Karpas-422 (cell line): ENCODE results near the gene TMEM198. TPM values are rescaled to one million over a fixed set of nuclear protein-coding genes. Genes with fewer than 3 reads are reported as not detected.

Experiments
- DNase-seq: peaks from one replicate; pipeline ENCODE4 v3.0.0-alpha.2; 2015
- H2AFZ ChIP-seq: fragments of 200-600 bp; sonication (generic); 2 replicates; pipeline ENCODE4 v1.6.1; 2014; ENCODE audit warnings: antibody characterized with exemption, low read length, mixed read lengths
- H3K27ac ChIP-seq: fragments of 200-600 bp; sonication (generic); 2 replicates; pipeline ENCODE4 v1.5.1; 2014; ENCODE audit warnings: mild to moderate bottlenecking, low read length, moderate library complexity
- H3K27me3 ChIP-seq: fragments of 200-600 bp; sonication (generic); 2 replicates; pipeline ENCODE4 v1.6.1; 2014; ENCODE audit warnings: low read length, mixed read lengths
- H3K36me3 ChIP-seq: fragments of 200-600 bp; sonication (generic); 2 replicates; pipeline ENCODE4 v1.6.1; 2014; ENCODE audit warnings: low read length, mixed read lengths; ENCODE audit not compliant: insufficient read depth
- H3K4me1 ChIP-seq: fragments of 200-600 bp; sonication (generic); 2 replicates; pipeline ENCODE4 v1.6.1; 2014; ENCODE audit warnings: mild to moderate bottlenecking, low read length, mixed read lengths
- H3K4me2 ChIP-seq: fragments of 200-600 bp; sonication (generic); 2 replicates; pipeline ENCODE4 v1.6.1; 2014; ENCODE audit warnings: low read length, low read depth, mild to moderate bottlenecking; ENCODE audit not compliant: poor library complexity, severe bottlenecking
- H3K4me3 ChIP-seq: fragments of 200-600 bp; sonication (generic); 2 replicates; pipeline ENCODE4 v1.5.1; 2014; ENCODE audit warnings: mild to moderate bottlenecking, antibody characterized with exemption, low read length, mixed read lengths
- H3K79me2 ChIP-seq: fragments of 200-600 bp; sonication (generic); 2 replicates; pipeline ENCODE4 v1.6.1; 2014; ENCODE audit warnings: mild to moderate bottlenecking, low read length, mixed read lengths
- H3K9ac ChIP-seq: fragments of 200-600 bp; sonication (generic); 2 replicates; pipeline ENCODE4 v1.6.0; 2014; ENCODE audit warnings: low read length
- H3K9me2 ChIP-seq: fragments of 200-600 bp; sonication (generic), shearing (Covaris generic); replicated peaks from 2 replicates; pipeline ENCODE4 v1.6.0; 2014; ENCODE audit warnings: mild to moderate bottlenecking, low read length, moderate library complexity; ENCODE audit not compliant: insufficient read depth
- H3K9me3 ChIP-seq: fragments of 300-700, 200-600 bp; sonication (generic); 2 replicates; pipeline ENCODE4 v1.6.1; 2014; ENCODE audit warnings: low read length, mixed read lengths
- H4K20me1 ChIP-seq: fragments of 200-600 bp; sonication (generic); 2 replicates; pipeline ENCODE4 v1.6.1; 2014; ENCODE audit warnings: mild to moderate bottlenecking, antibody characterized with exemption, low read length, low read depth; ENCODE audit not compliant: insufficient read depth
- total RNA-seq: library from RNA; depleted of rRNA; stranded (reverse); fragments of >200 nt; shearing (Covaris generic); gene quantifications from 2 replicates; pipeline ENCODE4 v1.2.3, GENCODE V29; 2014; ENCODE audit warnings: low replicate concordance

The TMEM198 gene
- total RNA-seq, 1 experiment from 2014 or later = 2.7 TPM

- H3K9me3 ChIP-seq = no peaks in the 10 kb centered on the region
- no peak overlapping the region for H3K27ac ChIP-seq
- no peaks in the 10 kb centered on the region for H3K27me3 ChIP-seq
These were observed 22.6 kb upstream of the TMEM198 start for GRCh38 chr2:219521066-219521880.

GRCh38 chr2:219522111-219523030, 21.5 kb upstream of the TMEM198 start:
- no peaks in the 10 kb centered on the region for H3K36me3 ChIP-seq
- no peak overlapping the region for H3K4me2 ChIP-seq
- H3K9me3 ChIP-seq = no peaks in the 10 kb centered on the region
- no peak overlapping the region for H3K4me3 ChIP-seq
- no peaks in the 10 kb centered on the region for H3K79me2 ChIP-seq
- H2AFZ ChIP-seq = no peak overlapping the region
- H4K20me1 ChIP-seq = no peaks in the 10 kb centered on the region
- no peaks in the 10 kb centered on the region for H3K27me3 ChIP-seq
- H3K9ac ChIP-seq = no peak overlapping the region
- H3K27ac ChIP-seq = no peak overlapping the region
- no peak for DNase-seq
- H3K4me1 ChIP-seq = no peaks in the 10 kb centered on the region; the same call in 1 of the 2 replicates
- no peaks in the 10 kb centered on the region for H3K9me2 ChIP-seq

More at GRCh38 chr2:219521066-219521880, 22.6 kb upstream of the TMEM198 start:
- H3K36me3 ChIP-seq = no peaks in the 10 kb centered on the region
- H3K9ac ChIP-seq = no peak overlapping the region
- no peak overlapping the region for H2AFZ ChIP-seq
- no peaks in the 10 kb centered on the region for H3K9me2 ChIP-seq
- peak; percentile 54 for DNase-seq
- no peak overlapping the region for H3K4me2 ChIP-seq
- H4K20me1 ChIP-seq = no peaks in the 10 kb centered on the region
- H3K4me1 ChIP-seq = no peaks in the 10 kb centered on the region; the same call in 1 of the 2 replicates
- H3K4me3 ChIP-seq = no peak overlapping the region
- no peaks in the 10 kb centered on the region for H3K79me2 ChIP-seq

GRCh38 chr2:219523031-219523671, 20.7 kb upstream of the TMEM198 start:
- H3K36me3 ChIP-seq = no peaks in the 10 kb centered on the region
- H3K27me3 ChIP-seq = no peaks in the 10 kb centered on the region
- H3K4me1 ChIP-seq = no peaks in the 10 kb centered on the region; the same call in 1 of the 2 replicates
- H3K4me2 ChIP-seq = no peak overlapping the region
- peak; percentile 53 for DNase-seq
- H3K9me2 ChIP-seq = no peaks in the 10 kb centered on the region
- H3K9ac ChIP-seq = no peak overlapping the region
- no peaks in the 10 kb centered on the region for H3K9me3 ChIP-seq
- H2AFZ ChIP-seq = no peak overlapping the region
- H3K27ac ChIP-seq = no peak overlapping the region
- H4K20me1 ChIP-seq = no peaks in the 10 kb centered on the region
- no peaks in the 10 kb centered on the region for H3K79me2 ChIP-seq
- H3K4me3 ChIP-seq = no peak overlapping the region

- no peak overlapping the region for H3K27ac ChIP-seq
- H3K79me2 ChIP-seq = no peaks in the 10 kb centered on the region
These were observed 19.0 kb upstream of the TMEM198 start for GRCh38 chr2:219524817-219525216.

GRCh38 chr2:219525533-219526232, 18.1 kb upstream of the TMEM198 start:
- Histone ChIP-seq H3K27ac (no peak overlapping the region), H3K4me2 (no peak overlapping the region), H3K9me2 (no peaks in the 10 kb centered on the region), H3K36me3 (no peaks in the 10 kb centered on the region), H2AFZ (no peak overlapping the region), H4K20me1 (0 out of 2 replicates have a peak, but pooled peaks cover 7% of the 10 kb centered on the region), H3K9ac (no peak overlapping the region), H3K79me2 (no peaks in the 10 kb centered on the region), H3K4me3 (no peak overlapping the region), H3K9me3 (no peaks in the 10 kb centered on the region), H3K27me3 (0 out of 2 replicates have a peak, but pooled peaks cover 2% of the 10 kb centered on the region), H3K4me1 (peaks cover 3% of the 10 kb centered on the region)
- no peak for DNase-seq

More at GRCh38 chr2:219524817-219525216, 19.0 kb upstream of the TMEM198 start:
- no peaks in the 10 kb centered on the region for H3K36me3 ChIP-seq
- no peaks in the 10 kb centered on the region for H3K9me2 ChIP-seq
- H3K4me3 ChIP-seq = no peak overlapping the region
- H3K27me3 ChIP-seq = 0 out of 2 replicates have a peak, but pooled peaks cover under 1% of the 10 kb centered on the region
- no peaks in the 10 kb centered on the region for H3K9me3 ChIP-seq
- no peak overlapping the region for H3K4me2 ChIP-seq
- no peak for DNase-seq
- H4K20me1 ChIP-seq = 0 out of 2 replicates have a peak, but pooled peaks cover 5% of the 10 kb centered on the region
- H2AFZ ChIP-seq = no peak overlapping the region
- peaks cover under 1% of the 10 kb centered on the region for H3K4me1 ChIP-seq
- H3K9ac ChIP-seq = no peak overlapping the region

GRCh38 chr2:219526320-219527075, 17.3 kb upstream of the TMEM198 start:
- Histone ChIP-seq H3K4me3 (no peak overlapping the region), H3K9me3 (no peaks in the 10 kb centered on the region), H2AFZ (no peak overlapping the region), H3K79me2 (no peaks in the 10 kb centered on the region), H3K9me2 (no peaks in the 10 kb centered on the region), H3K27me3 (0 out of 2 replicates have a peak, but pooled peaks cover 2% of the 10 kb centered on the region), H3K36me3 (no peaks in the 10 kb centered on the region), H3K4me1 (peaks cover 3% of the 10 kb centered on the region), H3K27ac (no peak overlapping the region), H4K20me1 (0 out of 2 replicates have a peak, but pooled peaks cover 7% of the 10 kb centered on the region), H3K4me2 (no peak overlapping the region), H3K9ac (no peak overlapping the region)
- no peak for DNase-seq

GRCh38 chr2:219527076-219527394, 16.8 kb upstream of the TMEM198 start:
- Histone ChIP-seq H2AFZ (no peak overlapping the region), H3K4me3 (no peak overlapping the region), H3K9me2 (no peaks in the 10 kb centered on the region), H3K9me3 (no peaks in the 10 kb centered on the region), H3K4me2 (no peak overlapping the region), H4K20me1 (0 out of 2 replicates have a peak, but pooled peaks cover 7% of the 10 kb centered on the region), H3K79me2 (no peaks in the 10 kb centered on the region), H3K27ac (no peak overlapping the region), H3K36me3 (no peaks in the 10 kb centered on the region), H3K27me3 (0 out of 2 replicates have a peak, but pooled peaks cover 2% of the 10 kb centered on the region), H3K9ac (no peak overlapping the region), H3K4me1 (peaks cover 3% of the 10 kb centered on the region)
- no peak for DNase-seq
